Erythroblast (primary cell): Measurements from ENCODE around the gene IL1RAPL1.

Source experiments
- GATA1 ChIP-seq: IDR thresholded peaks from 2 replicates; pipeline ENCODE4 v1.6.1; 2011; ENCODE audit warnings: low read depth, mild to moderate bottlenecking, control low read depth, low read length, moderate library complexity
- POLR2A ChIP-seq: IDR thresholded peaks from 2 replicates; pipeline ENCODE4 v1.6.1; 2011; ENCODE audit warnings: mild to moderate bottlenecking, low read length

DNA sequence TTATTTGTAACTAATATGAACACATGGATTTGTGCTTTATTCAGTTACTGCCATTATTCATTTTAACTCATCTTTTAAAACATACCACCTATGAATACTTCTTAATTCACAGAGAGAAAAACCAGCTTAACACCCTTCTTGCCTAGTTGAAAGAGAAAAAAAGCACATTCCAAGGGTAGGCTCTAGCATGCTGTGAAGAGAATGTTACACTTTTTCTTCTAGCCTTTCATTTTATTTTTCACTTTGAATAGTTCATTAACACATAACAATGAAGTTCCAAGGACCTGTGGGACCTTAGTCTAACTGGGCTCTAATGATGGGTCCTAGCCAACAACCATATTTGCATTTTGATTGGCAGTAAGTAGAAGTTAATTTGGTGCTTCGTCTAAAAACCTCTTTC is 1348.2 kb downstream of the IL1RAPL1 start:
- TF ChIP-seq POLR2A (no peak), GATA1 (no peak)
